ENCODE measurements around the gene FCGBP.
"Not testable (repeated sequence)": the region's sequence is repeated elsewhere in the genome, so short reads cannot be mapped to it uniquely, and the experiment has no call there.

The FCGBP gene

DNA sequence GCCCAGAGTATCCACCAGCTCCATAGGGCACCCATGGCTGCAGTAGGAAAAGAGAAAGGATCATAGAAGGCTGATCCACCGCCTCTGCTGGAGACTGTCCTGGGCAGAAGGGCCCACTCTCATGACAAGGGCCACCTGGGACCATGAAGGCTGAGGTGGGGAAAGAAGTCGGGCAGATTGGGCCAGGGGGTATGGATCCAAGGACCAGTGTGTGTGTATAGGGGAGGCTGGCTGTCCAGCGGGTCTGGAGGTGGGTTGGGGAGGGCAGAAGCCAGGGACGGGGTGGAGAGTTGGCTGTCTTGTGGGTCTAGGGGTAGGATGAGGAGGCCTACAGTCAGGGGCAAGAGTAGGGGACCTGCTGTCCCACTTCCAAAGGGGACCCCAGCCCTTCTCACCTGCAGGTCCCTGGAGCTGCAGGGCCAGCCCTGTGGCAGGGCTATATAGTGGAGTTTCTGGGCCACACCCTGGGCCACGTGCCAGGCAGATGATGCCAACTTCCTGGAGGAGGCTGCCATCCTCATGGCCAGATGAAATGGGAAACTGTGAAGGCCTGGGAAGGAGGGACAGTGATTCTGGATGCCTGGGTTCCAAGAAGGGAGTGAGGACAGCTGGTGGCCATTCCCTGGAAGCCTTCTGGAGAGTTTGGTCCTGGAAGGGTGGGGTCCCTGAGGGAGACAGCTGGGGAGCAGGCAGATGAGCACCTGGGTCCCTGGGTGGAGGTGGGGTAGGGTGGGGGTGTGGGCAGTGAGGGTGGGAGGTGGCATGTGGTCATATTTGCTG, at the start of gene FCGBP:
TSS of gene FCGBP (minus strand) at position 51 of the 780 bp plus-strand sequence.
- peak; percentile 1 for DNase-seq

DNA sequence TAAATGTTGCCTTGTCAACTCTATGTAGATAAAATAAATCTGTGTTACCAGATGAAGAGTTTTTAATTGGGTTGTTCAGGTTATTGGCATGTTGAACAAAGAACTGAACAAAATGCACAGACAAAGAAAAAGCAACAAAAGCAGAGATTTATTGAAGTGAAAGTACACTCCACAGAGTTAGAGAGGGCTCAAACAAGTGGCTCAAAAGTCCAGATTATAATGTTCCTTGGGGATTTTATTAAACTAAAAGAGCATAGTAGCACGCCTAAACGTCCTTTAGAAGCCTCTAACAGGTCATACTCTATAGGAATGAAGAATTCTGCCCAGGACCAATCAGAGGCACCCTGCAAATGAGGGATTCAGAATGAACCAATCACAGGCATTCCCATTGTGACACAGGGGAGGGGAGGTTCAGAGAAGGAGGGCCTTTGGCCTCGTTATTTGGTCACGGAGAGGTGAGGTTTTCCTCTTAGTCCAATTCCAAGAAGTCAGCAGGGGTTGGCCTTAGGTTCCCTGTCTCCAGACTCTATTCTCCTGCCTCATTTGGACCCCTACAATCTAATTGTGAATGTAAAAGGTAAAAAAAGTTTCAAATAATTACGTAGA, 49.4 kb upstream of the FCGBP start:
- DNase-seq: no peak

DNA sequence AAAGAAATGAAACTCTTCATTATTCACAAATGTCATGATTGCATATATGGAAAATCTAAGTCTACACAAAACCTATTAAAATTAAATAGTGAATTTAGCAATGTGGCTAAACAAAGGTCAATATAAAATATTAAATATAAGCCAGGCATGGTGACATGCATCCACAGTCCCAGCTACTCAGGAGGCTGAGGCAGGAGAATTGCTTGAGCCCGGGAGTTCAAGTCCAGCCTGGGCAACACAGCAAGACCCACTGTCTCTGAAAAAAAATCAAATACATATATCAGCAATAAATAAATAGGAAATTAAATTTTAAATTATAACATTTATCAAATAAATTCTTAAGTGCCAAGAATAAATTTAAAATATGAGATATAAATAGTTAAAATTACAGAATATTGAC, 48.4 kb upstream of the FCGBP start:
- DNase-seq: no peak

DNA sequence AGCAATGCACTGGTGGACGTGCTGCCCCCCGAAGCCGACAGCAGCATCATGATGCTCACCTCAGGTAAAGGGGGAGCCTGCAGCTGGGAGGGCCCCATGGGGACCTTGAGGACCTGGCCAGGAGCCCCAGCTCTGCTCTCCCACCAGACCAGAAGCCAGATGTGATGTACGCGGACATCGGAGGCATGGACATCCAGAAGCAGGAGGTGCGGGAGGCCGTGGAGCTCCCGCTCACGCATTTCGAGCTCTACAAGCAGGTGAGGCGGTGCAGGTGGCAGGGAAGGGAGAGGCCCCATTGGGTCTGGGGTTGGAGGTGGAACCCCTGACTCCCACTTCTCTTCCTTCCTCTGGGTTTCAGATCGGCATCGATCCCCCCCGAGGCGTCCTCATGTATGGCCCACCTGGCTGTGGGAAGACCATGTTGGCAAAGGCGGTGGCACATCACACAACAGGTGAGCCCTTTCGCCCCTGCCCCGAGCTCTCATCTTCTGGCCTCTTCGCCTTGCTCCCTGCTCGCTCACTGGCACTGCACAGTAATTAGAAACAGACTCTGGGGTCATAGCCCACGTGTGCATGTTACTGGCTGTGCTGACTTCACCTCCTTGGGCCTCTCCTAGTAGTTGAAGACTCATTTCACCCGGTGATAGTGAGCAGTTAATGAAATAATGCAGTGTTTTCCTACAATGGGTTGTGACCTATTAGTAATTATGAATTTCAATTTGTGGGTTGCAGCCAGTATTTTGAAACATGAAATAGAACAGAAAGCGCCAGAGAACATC, 40.1 kb upstream of the FCGBP start:
- DNase-seq: no peak

DNA sequence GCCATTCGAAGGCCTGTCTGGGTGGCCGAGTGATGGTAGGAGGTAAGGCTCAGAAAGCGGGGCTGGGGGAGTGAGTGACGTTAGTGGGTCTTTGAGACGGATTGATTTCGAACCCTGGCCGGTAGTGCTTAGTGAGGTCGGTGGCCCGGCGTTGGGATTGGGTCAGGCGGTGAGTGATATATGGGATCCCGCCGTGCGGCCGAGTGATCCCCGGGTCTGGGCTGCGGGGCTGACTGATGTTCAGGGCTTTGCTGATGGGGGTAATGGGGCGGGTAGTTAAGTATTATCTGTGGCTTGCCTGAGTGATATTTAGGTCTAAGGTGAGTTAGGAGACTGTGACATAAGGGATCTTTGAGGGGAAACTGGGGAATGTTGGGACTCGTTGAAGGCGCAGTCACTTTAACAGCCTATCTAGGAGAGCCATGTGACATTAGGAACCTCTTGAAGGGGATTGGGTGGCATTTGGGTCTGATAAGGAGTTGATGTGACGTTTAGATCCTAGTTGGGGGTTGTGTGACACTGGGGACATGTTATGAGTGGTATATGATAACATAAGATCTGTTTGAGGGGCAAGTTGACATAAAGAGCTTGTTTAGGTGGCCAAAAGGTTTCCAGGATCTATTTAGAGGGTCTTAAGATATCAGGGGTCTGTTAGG, 37.1 kb upstream of the FCGBP start:
- no peak for DNase-seq

DNA sequence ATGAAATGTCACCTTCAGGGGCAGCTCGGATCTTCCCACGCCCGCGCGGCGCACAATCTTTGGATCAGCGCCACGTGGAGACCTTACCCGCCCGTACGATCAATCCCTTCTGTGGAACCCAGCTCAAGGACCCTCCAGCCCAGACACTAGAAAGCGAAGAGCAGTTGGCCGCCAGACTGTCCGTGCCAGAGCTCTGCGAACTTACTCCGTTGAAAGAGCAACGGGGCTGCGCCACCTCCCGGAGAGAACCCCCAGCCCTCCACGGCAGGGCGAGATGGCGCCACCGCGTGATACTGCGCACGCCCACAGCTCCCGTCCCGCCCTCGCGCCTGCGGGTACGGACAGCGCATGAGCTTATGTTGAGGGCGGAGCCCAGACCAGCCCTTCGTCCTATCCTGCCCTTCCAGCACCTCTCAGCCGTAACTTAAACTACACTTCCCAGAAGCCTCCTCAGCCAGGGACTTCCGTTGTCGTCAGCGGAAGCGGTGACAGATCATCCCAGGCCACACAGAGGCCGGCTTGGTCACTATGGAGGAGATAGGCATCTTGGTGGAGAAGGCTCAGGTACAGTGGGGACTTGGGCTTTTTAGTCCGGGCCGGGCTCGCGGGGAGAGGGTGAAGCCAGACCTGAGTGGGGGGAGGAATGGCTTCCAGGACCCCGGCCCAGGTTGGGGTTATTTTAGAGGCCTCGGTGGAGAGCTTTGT, 36.4 kb upstream of the FCGBP start, which contains the start of gene PSMC4:
TSS of gene PSMC4 (plus strand) at position 491 of the 705 bp plus-strand sequence. CDS start at position 529, 38 bp downstream.
- DNase-seq: peak; percentile 99

DNA sequence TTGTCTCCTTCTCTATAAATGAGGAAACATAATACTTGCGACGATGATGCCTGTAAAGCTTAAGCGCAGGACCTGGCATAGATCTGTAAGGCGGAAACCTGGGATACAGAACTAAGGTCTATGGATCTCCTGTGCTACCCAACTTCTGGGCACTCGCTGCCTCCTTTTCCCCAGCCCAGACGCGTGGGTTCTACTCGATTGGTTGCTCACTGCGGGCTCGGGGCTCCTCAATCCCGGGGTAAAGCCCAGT, 35.9 kb upstream of the FCGBP start:
- peak; percentile 39 for DNase-seq

DNA sequence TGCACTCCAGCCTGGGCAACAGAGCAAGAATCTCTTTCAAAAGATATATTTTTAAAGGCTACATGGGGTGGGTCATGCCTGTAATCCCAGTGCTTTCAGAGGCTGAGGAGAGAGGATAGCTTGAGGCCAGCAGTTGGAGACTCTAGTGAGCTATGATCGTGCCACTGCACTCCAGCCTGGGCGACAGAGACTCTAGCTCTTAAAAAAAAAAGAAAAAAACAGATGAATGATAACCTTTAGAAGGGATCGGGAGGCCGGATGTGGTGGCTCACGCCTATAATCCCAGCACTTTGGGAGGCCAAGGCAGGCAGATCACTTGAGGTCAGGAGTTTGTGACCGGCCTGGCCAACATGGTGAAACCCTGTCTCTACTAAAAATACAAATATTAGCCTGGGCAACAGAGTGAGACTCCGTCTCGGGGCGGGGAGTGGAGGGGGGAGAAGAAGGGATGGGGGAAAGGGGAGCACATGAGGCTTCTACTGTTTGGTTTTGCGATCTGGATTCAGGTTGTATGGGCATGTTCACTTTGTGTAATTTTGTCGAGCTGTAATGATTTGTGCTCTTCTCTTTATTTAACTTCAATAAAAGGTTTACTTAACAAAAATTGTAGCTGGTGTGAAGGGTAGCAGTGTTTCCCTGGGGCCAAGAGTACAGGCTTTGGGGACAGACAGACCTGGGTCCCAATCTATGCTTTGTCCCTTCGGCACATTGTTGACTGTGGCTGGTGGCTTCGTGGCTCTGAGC, 35.4 kb upstream of the FCGBP start:
- DNase-seq: no peak

DNA sequence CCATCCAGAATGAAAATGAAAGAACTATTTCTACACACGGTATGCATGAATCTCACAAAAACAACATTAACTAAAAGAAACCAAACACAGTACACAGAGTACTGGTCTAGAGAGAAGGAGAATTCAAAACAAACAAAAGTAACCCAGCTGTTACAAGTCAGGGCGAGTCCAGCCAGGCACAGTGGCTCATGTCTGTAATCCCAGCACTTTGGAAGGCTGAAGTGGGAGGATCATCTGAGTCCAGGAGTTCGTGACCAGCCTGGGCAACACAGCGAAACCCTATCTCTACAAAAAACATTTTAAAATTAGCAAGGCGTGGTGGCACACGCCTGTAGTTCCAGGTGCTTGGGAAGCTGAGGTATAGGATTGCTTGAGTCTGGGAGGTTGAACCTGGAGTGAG, 34.8 kb upstream of the FCGBP start:
- no peak for DNase-seq

DNA sequence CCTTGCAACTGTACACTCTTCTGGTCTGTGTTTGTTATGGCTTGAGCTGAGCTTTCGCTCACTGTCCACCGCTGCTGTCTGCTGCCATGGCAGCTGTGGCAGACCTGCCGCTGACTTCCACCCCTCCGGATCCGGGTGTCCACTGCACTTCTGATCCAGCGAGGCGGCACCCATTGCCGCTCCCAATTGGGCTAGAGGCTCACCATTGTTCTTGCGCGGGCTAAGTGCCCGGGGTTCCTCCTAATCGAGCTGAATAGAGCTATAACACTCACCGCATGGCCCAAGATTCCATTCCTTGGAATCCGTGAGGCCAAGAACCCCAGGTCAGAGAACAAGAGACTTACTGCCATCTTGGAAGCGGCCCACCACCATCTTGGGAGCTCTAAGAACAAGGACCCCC, 34.4 kb upstream of the FCGBP start:
- no peak for DNase-seq

DNA sequence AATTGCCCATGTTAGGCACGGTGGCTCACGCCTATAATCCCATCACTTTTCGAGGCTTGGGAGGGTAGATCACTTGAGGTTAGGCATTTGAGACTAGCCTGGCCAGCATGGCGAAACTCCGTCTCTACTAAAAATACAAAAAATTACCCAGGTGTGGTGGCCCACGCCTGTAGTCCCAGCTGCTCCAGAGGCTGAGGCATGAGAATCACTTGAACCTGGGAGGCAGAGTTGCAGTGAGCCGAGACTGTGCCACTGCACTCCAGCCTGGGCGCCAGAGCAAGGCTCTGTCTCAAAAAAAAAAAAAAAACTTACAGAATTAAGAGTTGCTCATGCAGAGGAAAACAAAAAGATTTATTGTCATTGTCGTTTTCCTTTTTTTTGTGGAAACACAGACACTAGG, 33.1 kb upstream of the FCGBP start:
- DNase-seq: no peak

DNA sequence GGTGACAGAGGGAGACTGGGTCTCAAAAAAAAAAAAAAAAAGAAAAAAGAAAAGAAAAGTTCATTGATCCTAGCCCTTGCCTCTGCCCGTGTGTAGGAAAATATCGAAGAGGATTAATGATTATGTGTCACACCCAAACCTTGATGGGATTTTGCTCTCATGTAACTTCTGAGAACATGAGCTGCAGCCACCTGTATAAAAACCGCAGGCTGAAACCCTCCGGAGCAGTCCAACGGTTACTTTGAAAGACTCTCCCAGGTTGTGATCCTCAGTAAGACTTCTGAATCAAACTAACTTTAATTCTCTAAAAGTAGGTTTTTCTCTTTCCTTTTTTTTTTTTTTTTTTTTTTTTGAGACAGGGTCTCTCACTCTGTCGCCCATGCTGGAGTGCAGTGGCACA, 32.2 kb upstream of the FCGBP start:
- DNase-seq: no peak

DNA sequence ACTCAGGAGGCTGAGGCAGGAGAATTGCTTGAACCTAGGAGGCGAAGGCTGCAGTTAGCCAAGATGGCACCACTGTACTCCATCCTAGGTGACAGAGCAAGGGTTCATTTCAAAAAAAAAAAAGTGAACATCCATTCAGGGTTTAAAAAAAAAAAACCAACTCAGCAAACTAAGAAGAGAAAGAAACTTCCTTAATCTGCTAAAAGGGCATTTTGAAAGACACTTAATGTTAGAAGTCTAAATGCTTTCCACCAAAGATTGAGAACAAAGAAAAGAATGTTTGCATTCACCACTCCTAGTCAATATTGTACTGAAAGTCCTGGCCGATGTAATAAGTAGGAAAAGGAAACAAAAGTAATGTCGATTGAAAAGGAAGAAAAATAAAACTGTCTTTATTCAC, 29.5 kb upstream of the FCGBP start:
- DNase-seq: no peak

DNA sequence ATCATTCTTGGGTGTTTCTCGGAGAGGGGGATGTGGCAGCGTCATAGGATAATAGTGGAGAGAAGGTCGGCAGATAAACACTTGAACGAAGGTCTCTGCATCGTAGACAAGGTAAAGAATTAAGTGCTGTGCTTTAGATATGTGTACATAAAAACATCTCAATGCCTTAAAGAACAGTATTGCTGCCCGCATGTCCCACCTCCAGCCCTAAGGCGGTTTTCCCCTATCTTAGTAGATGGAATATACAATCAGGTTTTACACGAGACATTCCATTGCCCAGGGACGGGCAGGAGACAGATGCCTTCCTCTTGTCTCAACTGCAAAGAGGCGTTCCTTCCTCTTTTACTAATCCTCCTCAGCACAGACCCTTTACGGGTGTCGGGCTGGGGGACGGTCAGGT, 25.0 kb upstream of the FCGBP start:
- DNase-seq: not testable (repeated sequence)

DNA sequence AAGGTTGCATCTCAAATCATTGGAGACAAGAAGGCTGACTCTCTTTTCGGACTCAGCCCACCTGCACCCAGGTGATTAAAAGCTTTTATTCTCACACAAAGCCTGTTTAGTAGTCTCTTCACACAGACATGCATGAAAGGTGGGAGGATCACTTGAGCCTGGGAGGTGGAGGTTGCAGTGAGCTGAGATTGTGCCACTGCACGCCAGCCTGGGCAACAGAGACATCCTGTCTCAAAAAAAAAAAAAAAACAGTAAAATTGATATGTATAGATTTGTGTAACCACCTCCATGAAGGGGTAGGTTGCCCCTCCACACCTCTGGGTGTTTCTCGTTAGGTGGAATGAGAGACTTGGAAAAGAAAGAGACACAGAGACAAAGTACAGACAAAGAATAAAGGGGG, 24.5 kb upstream of the FCGBP start:
- DNase-seq: not testable (repeated sequence)

DNA sequence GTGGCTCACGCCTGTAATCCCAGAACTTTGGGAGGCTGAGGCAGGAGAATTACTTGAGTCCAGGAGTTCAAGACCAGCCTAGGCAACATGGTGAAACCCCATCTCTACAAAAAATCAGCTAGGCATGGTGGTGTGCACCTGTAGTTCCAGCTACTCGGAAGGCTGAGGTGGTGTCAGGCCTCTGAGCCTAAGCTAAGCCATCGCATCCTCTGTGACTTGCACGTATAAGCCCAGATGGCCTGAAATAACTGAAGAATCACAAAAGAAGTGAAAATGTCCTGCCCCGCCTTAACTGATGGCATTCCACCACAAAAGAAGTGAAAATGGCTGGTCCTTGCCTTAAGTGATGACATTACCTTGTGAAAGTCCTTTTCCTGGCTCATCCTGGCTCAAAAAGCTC, 23.5 kb upstream of the FCGBP start:
- DNase-seq: not testable (repeated sequence)

DNA sequence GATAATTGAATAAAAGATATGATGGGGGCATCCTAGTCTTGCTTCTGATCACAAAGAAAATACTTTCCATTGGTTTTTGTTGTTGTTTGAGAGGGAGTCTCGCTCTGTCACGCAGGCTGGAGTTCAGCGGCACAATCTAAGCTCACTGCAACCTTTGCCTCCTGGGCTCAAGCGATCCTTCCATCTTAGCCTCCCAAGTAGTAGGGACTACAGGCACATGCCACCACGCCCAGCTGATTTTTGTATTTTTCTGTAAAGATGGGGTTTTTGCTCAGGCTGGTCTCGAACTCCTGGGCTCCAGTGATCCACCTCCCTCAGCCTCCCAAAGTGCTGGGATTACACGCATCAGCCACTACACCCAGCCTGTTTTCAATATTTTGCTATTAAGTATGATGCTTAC, 19.5 kb upstream of the FCGBP start:
- DNase-seq: no peak

DNA sequence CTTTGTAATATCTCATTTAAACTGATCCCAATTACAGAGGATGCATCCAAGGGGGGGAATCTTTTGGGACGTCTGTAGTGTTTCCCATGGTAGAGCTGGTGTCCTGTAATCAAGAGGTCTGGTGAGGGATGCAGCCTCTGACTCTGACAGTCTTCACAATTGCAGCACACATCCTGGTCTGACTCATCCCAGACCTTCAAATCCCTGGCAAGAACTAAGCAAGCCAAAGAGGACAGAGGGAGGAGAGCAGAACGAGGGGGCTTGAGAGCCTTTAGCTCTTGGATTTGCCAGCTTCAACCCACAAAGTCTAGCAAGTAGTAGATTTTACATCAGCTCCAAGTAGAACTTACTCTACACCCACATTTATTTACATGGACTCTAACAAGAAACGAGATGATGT, 17.3 kb upstream of the FCGBP start:
- no peak for DNase-seq

DNA sequence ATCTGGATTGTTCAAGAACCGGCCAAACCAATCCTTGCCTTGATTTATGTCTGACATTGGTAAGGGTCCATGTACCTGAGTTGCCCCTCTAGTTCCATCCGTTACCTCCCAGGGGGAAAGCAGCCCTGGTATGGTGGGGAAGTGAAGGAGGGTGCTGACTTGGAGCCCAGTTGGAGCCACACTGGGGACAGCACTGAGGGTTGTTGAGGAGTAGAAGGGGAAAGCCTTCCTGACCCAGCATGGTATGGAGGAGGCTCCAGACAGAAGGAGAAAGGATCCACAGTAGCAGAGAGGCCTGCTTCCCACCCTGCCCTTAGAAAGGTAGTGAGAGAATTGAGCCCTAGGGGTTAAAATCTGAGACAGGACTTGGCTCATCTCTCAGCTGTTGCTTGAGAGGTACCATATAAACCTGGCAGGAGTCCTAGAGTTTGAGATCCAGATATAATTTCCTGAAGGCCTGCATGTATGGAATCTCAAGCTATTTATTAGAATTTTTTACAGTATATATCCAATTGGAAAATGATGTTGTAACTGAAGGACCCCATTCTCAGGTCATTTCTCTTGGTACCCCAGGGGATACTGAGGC, 16.7 kb upstream of the FCGBP start:
- DNase-seq: no peak

DNA sequence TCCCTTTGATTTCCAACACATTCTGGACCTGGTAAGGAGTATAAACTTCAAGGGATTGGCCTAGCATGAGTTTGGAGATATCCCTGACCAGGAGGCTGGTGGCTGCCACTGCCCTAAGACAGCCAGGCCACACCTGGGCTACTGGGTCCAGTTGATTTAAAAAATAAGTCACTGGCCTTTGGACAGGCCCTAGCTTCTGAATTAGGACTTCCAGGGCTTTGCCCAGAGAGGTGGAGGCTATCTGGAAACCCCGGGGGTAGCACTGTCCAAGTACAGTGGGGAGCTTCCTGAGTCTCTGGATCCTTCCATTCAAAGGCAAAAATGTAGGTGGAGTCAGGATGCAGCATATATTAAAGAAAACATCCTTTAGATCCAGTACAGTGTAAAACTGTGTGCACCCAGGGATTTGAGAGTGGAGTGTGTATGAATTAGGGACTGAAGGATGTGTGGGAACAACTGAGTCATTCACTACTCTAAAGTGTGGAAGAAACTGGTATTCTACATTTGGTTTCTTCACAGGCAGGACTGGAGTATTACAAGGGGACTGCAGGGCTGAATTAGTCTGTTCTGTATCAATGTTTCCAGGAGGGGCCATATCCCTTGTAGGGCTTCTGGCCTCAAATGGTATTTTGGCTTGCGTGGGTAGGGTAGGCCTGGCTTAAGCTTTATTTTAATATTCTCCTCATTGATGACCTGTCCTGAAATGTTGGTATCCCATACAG, 14.8 kb upstream of the FCGBP start:
- no peak for DNase-seq

DNA sequence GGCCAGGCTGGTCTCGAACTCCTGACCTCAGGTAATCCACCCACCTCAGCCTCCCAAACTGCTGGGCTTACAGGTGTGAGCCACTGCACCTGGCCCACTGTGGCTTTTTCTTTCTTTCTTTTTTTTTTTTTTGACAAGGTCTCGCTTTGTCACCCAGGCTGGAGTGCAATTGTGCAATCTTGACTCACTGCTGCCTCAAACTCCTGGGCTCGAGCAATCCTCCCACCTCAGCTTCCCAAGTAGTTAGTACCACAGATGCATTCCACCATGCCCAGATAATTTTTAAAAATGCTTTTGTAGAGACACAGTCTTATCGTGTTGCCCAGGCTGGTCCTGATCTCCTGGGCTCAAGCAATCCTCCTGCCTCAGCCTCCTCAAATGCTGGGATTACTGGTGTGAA, 12.1 kb upstream of the FCGBP start:
- DNase-seq: no peak
